HG02642 (cell line): ENCODE measurements around the gene FARP1.

Source experiments
- ATAC-seq: cut with Tn5 transposase; IDR thresholded peaks from one replicate; pipeline ENCODE4 v1.9.1; 2021; ENCODE audit warnings: mild to moderate bottlenecking; ENCODE audit not compliant: unreplicated experiment, poor library complexity

The FARP1 gene

DNA sequence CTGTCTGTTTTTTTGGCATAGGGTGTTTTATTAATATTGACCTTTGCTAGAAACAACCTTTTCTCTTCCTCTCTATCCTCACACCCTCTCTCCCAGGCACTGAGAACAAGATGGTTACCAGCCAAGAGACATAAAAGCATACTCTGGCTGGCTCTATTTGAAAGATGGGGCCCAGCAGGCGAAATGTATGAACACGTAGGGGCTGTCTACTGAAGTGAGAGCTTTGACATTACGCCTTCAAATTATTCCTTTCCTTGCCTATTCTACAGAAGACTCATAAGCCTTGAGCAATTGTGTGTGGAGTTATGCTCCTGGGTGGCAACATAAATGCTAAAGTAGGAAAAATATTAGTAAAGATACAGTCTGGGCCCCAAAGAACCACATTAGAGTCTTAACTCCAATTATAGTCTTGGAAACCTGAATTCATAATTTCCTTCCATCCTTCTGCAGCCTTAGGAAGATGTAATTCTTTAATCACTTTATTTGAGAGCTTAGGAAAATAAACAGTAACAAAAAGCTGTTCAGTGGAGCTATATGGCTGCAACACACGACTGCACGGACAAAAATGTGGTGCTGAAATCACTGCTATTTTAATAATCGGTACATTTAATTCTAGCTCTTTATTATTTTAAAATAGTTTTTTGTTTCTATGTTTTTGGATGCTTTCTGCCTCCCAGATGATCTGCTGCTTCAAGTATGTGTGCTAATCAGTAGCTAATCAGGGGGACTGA is 156.5 kb downstream of the FARP1 start:
- ATAC-seq = no peak

GRCh38 chr13:98299966-98300350 is 157.1 kb downstream of the FARP1 start:
- ATAC-seq = no peak

GRCh38 chr13:98300956-98301641 is 158.2 kb downstream of the FARP1 start:
- ATAC-seq = no peak

DNA sequence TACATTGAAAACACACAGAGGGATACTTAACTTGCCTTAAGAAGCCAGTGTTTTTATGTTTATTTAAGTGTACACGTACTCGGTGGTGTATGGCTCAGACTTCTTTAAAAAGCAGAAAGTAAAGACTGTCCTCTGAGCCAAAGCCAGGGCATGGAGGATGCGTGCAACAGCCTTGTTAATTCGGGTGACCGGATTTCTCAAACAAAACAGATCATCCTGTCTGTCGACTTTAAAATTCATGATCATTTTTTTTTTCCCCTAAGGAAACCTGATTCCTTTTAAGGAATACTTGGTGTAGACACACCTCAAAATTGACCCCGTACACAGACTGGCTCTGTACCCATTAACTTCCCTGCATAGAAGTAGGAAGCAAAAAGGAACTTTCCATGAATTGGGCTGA is 158.8 kb downstream of the FARP1 start:
- ATAC-seq = no peak

- no peak for ATAC-seq
Measured at GRCh38 chr13:98303858-98304257, 161.0 kb downstream of the FARP1 start.

GRCh38 chr13:98305670-98306069 is 162.8 kb downstream of the FARP1 start:
- no peak for ATAC-seq

- ATAC-seq = no peak
Measured at GRCh38 chr13:98307463-98308085, 164.7 kb downstream of the FARP1 start.

- no peak for ATAC-seq
Measured at GRCh38 chr13:98308086-98308911, 165.4 kb downstream of the FARP1 start.

DNA sequence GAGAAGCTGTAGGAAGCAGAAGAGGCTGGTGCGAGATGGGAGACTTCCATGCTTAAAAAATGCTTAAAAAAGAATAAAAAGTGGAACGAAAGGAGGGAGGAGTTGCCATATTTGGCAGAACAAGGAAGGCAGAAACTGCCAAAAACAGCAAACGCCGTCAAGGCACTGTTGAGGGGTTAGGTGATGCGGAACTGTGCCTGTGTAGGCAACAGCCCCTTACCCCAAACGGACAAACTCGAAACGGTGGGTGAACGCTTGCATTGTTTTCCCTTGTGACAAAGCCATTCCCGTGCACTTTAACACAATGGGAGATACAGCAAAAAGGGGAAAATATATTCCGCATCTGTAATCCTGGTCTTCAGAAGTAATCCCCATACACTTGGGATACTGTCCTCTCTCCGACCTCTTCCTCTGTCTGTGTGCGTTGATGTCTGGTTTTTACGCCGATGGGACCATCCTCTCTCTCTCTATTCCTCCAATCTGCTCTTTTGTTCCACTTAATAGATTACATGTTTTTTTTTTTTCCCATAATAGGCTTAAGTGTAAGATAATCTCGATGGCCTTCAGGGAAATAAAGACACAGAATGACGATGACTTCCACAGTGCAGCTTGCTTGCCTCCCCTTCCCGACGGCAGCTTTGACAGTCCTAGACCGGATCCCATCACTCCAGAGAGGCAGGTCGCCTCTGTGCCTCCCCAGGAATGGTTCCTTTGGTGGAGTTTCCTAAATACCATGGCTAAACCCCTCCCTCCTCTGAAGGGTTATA is 166.9 kb downstream of the FARP1 start:
- no peak for ATAC-seq

- ATAC-seq = no peak
Measured at GRCh38 chr13:98310485-98311199, 167.7 kb downstream of the FARP1 start.

- ATAC-seq = no peak
Measured at GRCh38 chr13:98311200-98311548, 168.3 kb downstream of the FARP1 start.

- ATAC-seq = no peak
Measured at GRCh38 chr13:98312606-98313005, 169.7 kb downstream of the FARP1 start.

DNA sequence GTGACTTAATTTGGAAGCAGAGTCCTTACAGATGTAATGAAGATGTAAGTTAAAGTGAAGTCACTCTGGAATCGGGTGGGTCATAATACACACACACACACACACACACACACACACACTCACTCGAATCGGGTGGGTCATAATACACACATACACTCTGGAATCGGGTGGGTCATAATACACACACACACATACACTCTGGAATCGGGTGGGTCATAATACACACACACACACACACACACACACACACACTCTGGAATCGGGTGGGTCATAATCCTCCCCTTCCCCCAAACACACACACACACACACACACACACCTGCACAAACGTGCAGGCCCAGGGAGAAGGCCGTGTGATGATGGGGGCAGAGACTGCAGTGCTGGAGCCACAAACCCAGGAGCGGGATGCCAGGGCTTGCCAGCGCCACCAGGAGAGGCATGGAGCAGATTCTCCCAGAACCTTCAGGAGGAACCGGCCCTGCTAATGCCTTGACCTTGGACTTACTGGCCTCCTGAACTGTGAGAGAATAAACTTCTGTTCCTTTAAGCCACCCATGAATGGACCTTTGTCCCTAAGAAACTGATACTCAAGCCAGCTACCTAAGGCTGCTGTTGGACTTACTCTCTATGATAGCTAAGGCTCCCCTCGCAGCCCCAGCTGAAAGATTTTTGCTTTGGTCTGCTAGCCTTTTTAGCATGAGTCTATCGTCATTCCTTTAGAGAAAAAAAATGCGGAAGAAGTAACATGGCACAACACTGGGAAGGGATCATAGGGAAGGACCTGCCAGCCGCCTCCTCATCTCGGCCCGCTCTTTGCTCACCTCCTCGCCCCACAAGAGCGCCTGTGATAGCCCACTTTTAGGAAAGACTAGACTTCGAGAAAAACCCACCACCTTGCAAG is 170.4 kb downstream of the FARP1 start:
- ATAC-seq = no peak

- ATAC-seq = no peak
Measured at GRCh38 chr13:98313922-98314292, 171.0 kb downstream of the FARP1 start.

- ATAC-seq = no peak
Measured at GRCh38 chr13:98315466-98315865, 172.6 kb downstream of the FARP1 start.

DNA sequence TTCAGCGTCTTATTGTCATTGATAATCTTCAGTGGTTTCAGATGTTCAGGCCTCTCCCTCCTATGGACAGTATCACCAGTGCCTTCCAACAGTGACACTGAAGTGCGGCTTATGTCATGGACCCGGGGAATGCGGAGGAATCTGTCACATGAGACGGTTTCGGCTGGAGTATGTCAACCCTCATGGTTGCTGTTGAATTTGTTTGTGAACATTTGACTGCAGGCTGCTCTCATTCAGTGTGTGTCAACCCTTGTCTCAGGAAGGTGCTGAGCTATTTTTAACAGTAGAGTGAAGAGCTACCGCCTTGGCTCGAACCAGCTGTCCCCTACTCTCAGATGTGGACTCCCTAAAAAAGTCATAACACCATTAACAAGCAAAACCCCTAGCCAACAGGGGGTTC is 173.0 kb downstream of the FARP1 start:
- no peak for ATAC-seq

DNA sequence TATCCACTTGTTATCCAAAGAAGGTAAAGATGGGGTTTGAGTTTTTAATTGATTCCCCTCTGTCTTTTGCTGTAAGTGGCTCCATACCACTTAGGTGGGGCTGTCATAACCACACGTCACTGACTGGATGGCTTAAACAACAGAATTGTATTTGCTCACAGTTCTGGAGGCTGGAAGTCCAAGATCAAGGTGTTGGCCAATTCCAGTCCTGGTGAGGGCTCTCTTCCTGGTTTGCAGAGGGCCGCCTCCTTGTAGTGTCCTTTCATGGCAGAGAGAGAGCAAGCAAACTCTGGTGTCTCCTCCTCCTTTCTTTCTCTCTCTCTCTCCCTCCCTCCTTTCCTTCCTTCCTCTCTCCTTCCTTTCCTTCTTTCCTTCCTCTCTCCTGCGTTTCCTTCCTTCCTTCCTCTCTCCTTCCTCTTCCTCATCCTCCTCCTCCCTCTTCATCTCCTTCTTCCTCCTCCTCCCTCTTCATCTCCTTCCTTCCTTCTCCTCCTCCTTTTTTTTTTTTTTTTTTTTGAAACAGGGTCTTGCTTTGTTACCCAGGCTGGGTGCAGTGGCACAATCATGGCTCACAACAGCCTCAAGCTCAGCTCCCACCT is 174.8 kb downstream of the FARP1 start:
- no peak for ATAC-seq

DNA sequence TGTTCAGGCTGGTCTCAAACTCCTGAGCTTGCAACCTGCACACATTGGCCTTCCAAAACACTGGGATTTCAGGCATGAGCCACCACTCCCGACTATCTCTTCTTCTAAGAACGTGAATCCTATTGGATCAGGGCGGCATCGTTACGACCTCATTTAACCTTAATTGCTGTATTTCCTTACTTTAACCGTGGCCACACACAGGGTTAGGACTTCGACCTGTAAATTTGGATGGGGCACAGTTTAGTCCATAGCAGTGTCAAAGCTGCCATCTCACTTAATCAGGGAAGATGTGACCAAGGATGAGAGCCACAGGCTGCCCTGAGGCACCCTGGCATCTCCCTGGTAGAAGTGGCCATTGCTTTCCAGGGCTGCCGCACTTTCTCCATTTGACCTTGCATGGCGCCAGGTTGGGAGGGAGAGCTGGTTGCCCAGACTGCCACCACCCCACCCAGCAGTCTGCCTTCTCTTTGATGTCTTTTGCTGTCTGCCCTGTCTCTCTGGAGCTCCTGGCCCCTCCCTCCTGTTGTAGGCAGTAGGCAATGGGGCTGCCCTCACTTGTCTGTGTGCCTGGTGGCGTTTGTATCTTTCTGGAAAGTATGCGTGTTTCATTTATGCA is 175.5 kb downstream of the FARP1 start:
- no peak for ATAC-seq
